Left ventricle myocardium inferior (tissue), 1 donor: ENCODE measurements around the gene ZNF609. TPM values are rescaled to one million over a fixed set of nuclear protein-coding genes. Genes with fewer than 3 reads are reported as not detected.
"Not testable (repeated sequence)": the region's sequence is repeated elsewhere in the genome, so short reads cannot be mapped to it uniquely, and the experiment has no call there.

Experiments used
- DNase-seq: peaks from one replicate; pipeline ENCODE4 v3.0.0-alpha.2; 2020
- H3K27ac ChIP-seq: fragments of 200-600 bp; replicated peaks from 2 replicates; pipeline ENCODE4 v1.8.0; 2021
- H3K27me3 ChIP-seq: fragments of 200-600 bp; 2 replicates; pipeline ENCODE4 v1.8.0; 2021; ENCODE audit warnings: low read depth
- H3K36me3 ChIP-seq: fragments of 200-600 bp; 2 replicates; pipeline ENCODE4 v1.8.0; 2021
- H3K4me1 ChIP-seq: fragments of 200-600 bp; 2 replicates; pipeline ENCODE4 v1.8.0; 2021
- H3K4me3 ChIP-seq: fragments of 200-600 bp; 2 replicates; pipeline ENCODE4 v1.8.0; 2021; ENCODE audit warnings: mild to moderate bottlenecking, moderate library complexity
- H3K9me3 ChIP-seq: fragments of 200-600 bp; replicated peaks from 2 replicates; pipeline ENCODE4 v1.8.0; 2021
- CTCF ChIP-seq: fragments of 200-600 bp; IDR thresholded peaks from 2 replicates; pipeline ENCODE4 v1.8.0; 2021; ENCODE audit warnings: antibody characterized with exemption, mild to moderate bottlenecking, borderline replicate concordance
- intact Hi-C: fragments of 100-400 bp; cut with micrococcal nuclease; formaldehyde crosslinking; loops from one replicate; pipeline ENCODE4 v1.11.0; 2022
- total RNA-seq: library from RNA; stranded (reverse); fragmentation: NEBNext Ultra II Directional; extraction: Animal tissue kit (Norgen Biotek cat#: 25700); gene quantifications from one replicate; pipeline ENCODE4 v1.2.1, GENCODE V29; 2021
- donor health status: DM: no; HTN: yes; CAD: no; lungs with severe emphysema.

Gene ZNF609
- total RNA-seq, 1 donor from 2014 or later: 14.7 TPM

GRCh38 chr15:64493641-64494040 lies 33.3 kb downstream of the ZNF609 start:
- intact Hi-C loops: no loop called here
- Histone ChIP-seq H3K9me3 (no peaks in the 10 kb centered on the region), H3K4me3 (no peak overlapping the region), H3K27me3 (no peaks in the 10 kb centered on the region), H3K27ac (no peak overlapping the region), H3K36me3 (peaks cover 16% of the 10 kb centered on the region), H3K4me1 (peaks cover 9% of the 10 kb centered on the region)
- DNase-seq: no peak
- no peak for TF ChIP-seq CTCF

GRCh38 chr15:64495968-64496367 lies 35.6 kb downstream of the ZNF609 start:
- H3K4me3 ChIP-seq, H3K9me3 ChIP-seq, DNase-seq, H3K27me3 ChIP-seq, H3K27ac ChIP-seq, intact Hi-C loops: not testable (repeated sequence)
- H3K36me3 ChIP-seq: peaks cover 25% of the 10 kb centered on the region
- peaks cover 16% of the 10 kb centered on the region for H3K4me1 ChIP-seq

- H3K4me1 ChIP-seq: peaks cover 45% of the 10 kb centered on the region
- no peaks in the 10 kb centered on the region for H3K9me3 ChIP-seq
- intact Hi-C loops: no loop called here
- peaks cover 24% of the 10 kb centered on the region for H3K36me3 ChIP-seq
- no peaks in the 10 kb centered on the region for H3K27me3 ChIP-seq
- H3K27ac ChIP-seq: no peak overlapping the region
- no peak for DNase-seq
- no peak for TF ChIP-seq CTCF
- H3K4me3 ChIP-seq: no peak overlapping the region
Observed at GRCh38 chr15:64500695-64501395, 40.5 kb downstream of the ZNF609 start.

- TF ChIP-seq CTCF: no peak
- Histone ChIP-seq H3K36me3 (peaks cover 22% of the 10 kb centered on the region), H3K4me3 (no peak overlapping the region), H3K27ac (peak overlapping the region; percentile 36), H3K4me1 (peaks cover 49% of the 10 kb centered on the region), H3K27me3 (no peaks in the 10 kb centered on the region), H3K9me3 (no peaks in the 10 kb centered on the region)
- intact Hi-C loops: no loop called here
- no peak for DNase-seq
Observed at GRCh38 chr15:64501396-64501715, 41.0 kb downstream of the ZNF609 start.

GRCh38 chr15:64502151-64502550 lies 41.8 kb downstream of the ZNF609 start:
- intact Hi-C loops: no loop called here
- Histone ChIP-seq H3K4me1 (peaks cover 57% of the 10 kb centered on the region), H3K9me3 (no peaks in the 10 kb centered on the region), H3K27me3 (no peaks in the 10 kb centered on the region), H3K27ac (peak overlapping the region; percentile 36), H3K36me3 (peaks cover 22% of the 10 kb centered on the region), H3K4me3 (no peak overlapping the region)
- DNase-seq: no peak
- TF ChIP-seq CTCF: no peak

- TF ChIP-seq CTCF: no peak
- H3K9me3 ChIP-seq: no peaks in the 10 kb centered on the region
- intact Hi-C loops: no loop called here
- no peak for DNase-seq
- H3K4me3 ChIP-seq: no peak overlapping the region
- no peaks in the 10 kb centered on the region for H3K27me3 ChIP-seq
- H3K4me1 ChIP-seq: peaks cover 61% of the 10 kb centered on the region
- peak overlapping the region; percentile 36 for H3K27ac ChIP-seq
- peaks cover 22% of the 10 kb centered on the region for H3K36me3 ChIP-seq
Observed at GRCh38 chr15:64502551-64502950, 42.2 kb downstream of the ZNF609 start.
